NCI-H1930 (cell line): ENCODE data around the gene PPP2R1B.
"Not testable (repeated sequence)": the region's sequence is repeated elsewhere in the genome, so short reads cannot be mapped to it uniquely, and the experiment has no call there.

Source experiments
- DNase-seq, 2 experiments: peaks; one replicate each; lab custom pipeline; 2025; lab: John Stamatoyannopoulos, UW

Gene PPP2R1B

GRCh38 chr11:111765984-111766833, at the start of gene PPP2R1B:
TSS of gene PPP2R1B (minus strand) at chr11:111766389. CDS start at chr11:111766361, 28 bp downstream.
- peak; percentile 24 to 45 for DNase-seq

GRCh38 chr11:111815489-111815888, 49.3 kb upstream of the PPP2R1B start:
- DNase-seq = no peak

GRCh38 chr11:111814557-111815320, 48.5 kb upstream of the PPP2R1B start:
- no peak for DNase-seq

GRCh38 chr11:111814106-111814505, 47.9 kb upstream of the PPP2R1B start:
- DNase-seq = no peak

- no peak for DNase-seq
These were observed 46.0 kb upstream of the PPP2R1B start for GRCh38 chr11:111812211-111812610.

- DNase-seq = no peak
These were observed 45.3 kb upstream of the PPP2R1B start for GRCh38 chr11:111811445-111811844.

- no peak for DNase-seq
These were observed 42.6 kb upstream of the PPP2R1B start for GRCh38 chr11:111808834-111809233.

- no peak for DNase-seq
These were observed 41.9 kb upstream of the PPP2R1B start for GRCh38 chr11:111808063-111808588.

GRCh38 chr11:111807076-111807475, 40.9 kb upstream of the PPP2R1B start:
- no peak for DNase-seq

GRCh38 chr11:111801135-111801534, 34.9 kb upstream of the PPP2R1B start:
- no peak for DNase-seq

GRCh38 chr11:111798279-111798678, 32.1 kb upstream of the PPP2R1B start:
- DNase-seq = no peak

- no peak for DNase-seq
These were observed 31.0 kb upstream of the PPP2R1B start for GRCh38 chr11:111797145-111797581.

- no peak for DNase-seq
These were observed 30.5 kb upstream of the PPP2R1B start for GRCh38 chr11:111796696-111797095.

GRCh38 chr11:111795334-111795985, 29.3 kb upstream of the PPP2R1B start:
- no peak for DNase-seq

- DNase-seq = no peak
These were observed 27.7 kb upstream of the PPP2R1B start for GRCh38 chr11:111793863-111794262.

GRCh38 chr11:111792955-111793500, 26.8 kb upstream of the PPP2R1B start:
- no peak for DNase-seq

- no peak for DNase-seq
These were observed 26.1 kb upstream of the PPP2R1B start for GRCh38 chr11:111792314-111792713.

- no peak for DNase-seq
These were observed 22.3 kb upstream of the PPP2R1B start for GRCh38 chr11:111788464-111788863.

- DNase-seq = no peak
These were observed 21.9 kb upstream of the PPP2R1B start for GRCh38 chr11:111788051-111788450.

- no peak for DNase-seq
These were observed 19.8 kb upstream of the PPP2R1B start for GRCh38 chr11:111785886-111786412.

- DNase-seq = no peak
These were observed 18.9 kb upstream of the PPP2R1B start for GRCh38 chr11:111785076-111785475.

- not testable (repeated sequence) for DNase-seq
These were observed 18.1 kb upstream of the PPP2R1B start for GRCh38 chr11:111784311-111784710.
